Measurements from ENCODE around the gene HNRNPA3.

DNA sequence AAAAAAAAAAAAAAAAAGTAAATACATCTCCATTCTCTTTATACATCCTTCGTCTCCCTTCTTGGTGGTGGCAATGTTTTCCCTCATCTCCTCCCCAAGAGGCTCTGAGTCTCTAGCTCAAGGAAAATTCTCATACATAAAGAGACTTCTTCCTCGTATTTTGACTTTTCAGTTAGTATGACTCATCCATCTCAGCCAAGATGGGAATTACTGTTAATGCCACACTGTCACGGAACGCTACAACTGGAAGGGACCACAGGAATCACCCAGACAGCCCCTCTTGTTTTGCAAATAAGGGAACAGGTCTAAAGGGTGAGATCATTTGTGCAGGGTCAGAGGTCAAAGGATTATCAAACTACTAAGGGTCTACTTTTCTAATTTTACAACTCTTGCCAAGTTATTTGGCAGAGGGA lies 32.4 kb downstream of the HNRNPA3 start:
- TF ChIP-seq, protein P1, sequence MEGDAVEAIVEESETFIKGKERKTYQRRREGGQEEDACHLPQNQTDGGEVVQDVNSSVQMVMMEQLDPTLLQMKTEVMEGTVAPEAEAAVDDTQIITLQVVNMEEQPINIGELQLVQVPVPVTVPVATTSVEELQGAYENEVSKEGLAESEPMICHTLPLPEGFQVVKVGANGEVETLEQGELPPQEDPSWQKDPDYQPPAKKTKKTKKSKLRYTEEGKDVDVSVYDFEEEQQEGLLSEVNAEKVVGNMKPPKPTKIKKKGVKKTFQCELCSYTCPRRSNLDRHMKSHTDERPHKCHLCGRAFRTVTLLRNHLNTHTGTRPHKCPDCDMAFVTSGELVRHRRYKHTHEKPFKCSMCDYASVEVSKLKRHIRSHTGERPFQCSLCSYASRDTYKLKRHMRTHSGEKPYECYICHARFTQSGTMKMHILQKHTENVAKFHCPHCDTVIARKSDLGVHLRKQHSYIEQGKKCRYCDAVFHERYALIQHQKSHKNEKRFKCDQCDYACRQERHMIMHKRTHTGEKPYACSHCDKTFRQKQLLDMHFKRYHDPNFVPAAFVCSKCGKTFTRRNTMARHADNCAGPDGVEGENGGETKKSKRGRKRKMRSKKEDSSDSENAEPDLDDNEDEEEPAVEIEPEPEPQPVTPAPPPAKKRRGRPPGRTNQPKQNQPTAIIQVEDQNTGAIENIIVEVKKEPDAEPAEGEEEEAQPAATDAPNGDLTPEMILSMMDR (IDR thresholded peaks at IDR 0.05; ENCODE audit: poor library complexity, severe bottlenecking) = no peak
- TF ChIP-seq EZH2 (IDR thresholded peaks at IDR 0.05; ENCODE audit: borderline replicate concordance, insufficient read depth, low read length, poor library complexity, severe bottlenecking) (no peak), EP300 (conservative IDR thresholded peaks at IDR 0.05; ENCODE audit: poor library complexity, severe bottlenecking) (no peak)
